Transverse colon (tissue), 3 donors: ENCODE results near the gene SF1.
A peak's percentile ranks its signal among the peaks of the same experiment; 100 is the strongest.

ENCODE experiments used
- CTCF ChIP-seq, 5 experiments: fragments of 200-600 bp in 3 of 5; fragments of 450-650 bp in 2 of 5; sonication (generic) in 3 of 5; IDR thresholded peaks; 1 replicate in 2 of 5; 2 replicates in 3 of 5; pipeline ENCODE4 v1.5.1; 2016 to 2017; ENCODE audit warnings: antibody characterized with exemption in 5 of 5, inconsistent platforms in 3 of 5, mild to moderate bottlenecking in 2 of 5, moderate library complexity in 1 of 5
- POLR2A ChIP-seq: fragments of 450-650 bp; IDR thresholded peaks from one replicate; pipeline ENCODE4 v1.6.1; 2016; ENCODE audit warnings: antibody characterized with exemption, mild to moderate bottlenecking, moderate library complexity

- TF ChIP-seq CTCF (IDR thresholded peaks at IDR 0.05): peak; percentile 65 to 76 (median 73)
- TF ChIP-seq POLR2A: no peak
These were observed 9.4 kb upstream of the SF1 start for GRCh38 chr11:64787526-64788320.
